MM.1S (cell line): ENCODE measurements around the gene TTK.

Experiments
- EZH2 ChIP-seq: fragments of 300-600 bp; sonication (generic); optimal IDR thresholded peaks from 2 replicates; pipeline ENCODE3; 2017; ENCODE audit warnings: low read depth, mild to moderate bottlenecking, antibody characterized with exemption, low read length, mixed read lengths
- EZH2phosphoT487 ChIP-seq: fragments of 300-600 bp; sonication (generic); IDR thresholded peaks from 2 replicates; pipeline ENCODE4 v1.6.1; 2018; ENCODE audit warnings: antibody characterized with exemption, low read length
- TF ChIP-seq, protein P1 (sequence below): fragments of 300-600 bp; sonication (generic); IDR thresholded peaks from 2 replicates; pipeline ENCODE4 v1.5.1; 2016; ENCODE audit warnings: antibody characterized with exemption, low read length, mixed read lengths

DNA sequence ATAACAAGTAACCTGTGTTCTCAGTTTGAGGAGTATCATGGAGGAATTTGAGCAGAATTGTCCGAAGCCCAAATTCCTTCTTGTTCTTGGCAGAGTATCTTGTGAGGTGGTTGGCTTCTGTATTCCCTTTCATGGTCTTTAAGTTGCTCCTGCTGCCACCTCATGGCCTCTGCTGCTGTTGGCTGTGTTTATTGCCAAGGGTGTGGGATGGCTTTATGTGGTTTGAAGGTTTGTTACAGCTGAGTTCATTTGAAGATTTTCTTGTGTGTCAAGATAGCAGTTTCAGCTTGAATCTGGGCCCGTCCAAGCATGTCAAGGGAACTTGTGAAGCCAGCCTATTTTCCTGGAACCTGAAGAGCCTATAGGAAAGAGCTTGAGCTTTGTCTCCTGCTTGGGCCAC, 20.2 kb upstream of the TTK start:
- TF ChIP-seq EZH2 = no peak
- TF ChIP-seq, protein P1, sequence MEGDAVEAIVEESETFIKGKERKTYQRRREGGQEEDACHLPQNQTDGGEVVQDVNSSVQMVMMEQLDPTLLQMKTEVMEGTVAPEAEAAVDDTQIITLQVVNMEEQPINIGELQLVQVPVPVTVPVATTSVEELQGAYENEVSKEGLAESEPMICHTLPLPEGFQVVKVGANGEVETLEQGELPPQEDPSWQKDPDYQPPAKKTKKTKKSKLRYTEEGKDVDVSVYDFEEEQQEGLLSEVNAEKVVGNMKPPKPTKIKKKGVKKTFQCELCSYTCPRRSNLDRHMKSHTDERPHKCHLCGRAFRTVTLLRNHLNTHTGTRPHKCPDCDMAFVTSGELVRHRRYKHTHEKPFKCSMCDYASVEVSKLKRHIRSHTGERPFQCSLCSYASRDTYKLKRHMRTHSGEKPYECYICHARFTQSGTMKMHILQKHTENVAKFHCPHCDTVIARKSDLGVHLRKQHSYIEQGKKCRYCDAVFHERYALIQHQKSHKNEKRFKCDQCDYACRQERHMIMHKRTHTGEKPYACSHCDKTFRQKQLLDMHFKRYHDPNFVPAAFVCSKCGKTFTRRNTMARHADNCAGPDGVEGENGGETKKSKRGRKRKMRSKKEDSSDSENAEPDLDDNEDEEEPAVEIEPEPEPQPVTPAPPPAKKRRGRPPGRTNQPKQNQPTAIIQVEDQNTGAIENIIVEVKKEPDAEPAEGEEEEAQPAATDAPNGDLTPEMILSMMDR = no peak
- TF ChIP-seq EZH2phosphoT487 = no peak
